Colon (tissue), 2 donors: ENCODE data around the gene GRK7.

Experiments
- FAIRE-seq: peaks from 2 replicates; lab custom pipeline; 2012; peaks lifted over from hg19 to GRCh38; lab: Jason Lieb, UNC
- donor health status: control.
- donor health status: control.

Gene GRK7, protein sequence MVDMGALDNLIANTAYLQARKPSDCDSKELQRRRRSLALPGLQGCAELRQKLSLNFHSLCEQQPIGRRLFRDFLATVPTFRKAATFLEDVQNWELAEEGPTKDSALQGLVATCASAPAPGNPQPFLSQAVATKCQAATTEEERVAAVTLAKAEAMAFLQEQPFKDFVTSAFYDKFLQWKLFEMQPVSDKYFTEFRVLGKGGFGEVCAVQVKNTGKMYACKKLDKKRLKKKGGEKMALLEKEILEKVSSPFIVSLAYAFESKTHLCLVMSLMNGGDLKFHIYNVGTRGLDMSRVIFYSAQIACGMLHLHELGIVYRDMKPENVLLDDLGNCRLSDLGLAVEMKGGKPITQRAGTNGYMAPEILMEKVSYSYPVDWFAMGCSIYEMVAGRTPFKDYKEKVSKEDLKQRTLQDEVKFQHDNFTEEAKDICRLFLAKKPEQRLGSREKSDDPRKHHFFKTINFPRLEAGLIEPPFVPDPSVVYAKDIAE (N-terminal part only)

DNA sequence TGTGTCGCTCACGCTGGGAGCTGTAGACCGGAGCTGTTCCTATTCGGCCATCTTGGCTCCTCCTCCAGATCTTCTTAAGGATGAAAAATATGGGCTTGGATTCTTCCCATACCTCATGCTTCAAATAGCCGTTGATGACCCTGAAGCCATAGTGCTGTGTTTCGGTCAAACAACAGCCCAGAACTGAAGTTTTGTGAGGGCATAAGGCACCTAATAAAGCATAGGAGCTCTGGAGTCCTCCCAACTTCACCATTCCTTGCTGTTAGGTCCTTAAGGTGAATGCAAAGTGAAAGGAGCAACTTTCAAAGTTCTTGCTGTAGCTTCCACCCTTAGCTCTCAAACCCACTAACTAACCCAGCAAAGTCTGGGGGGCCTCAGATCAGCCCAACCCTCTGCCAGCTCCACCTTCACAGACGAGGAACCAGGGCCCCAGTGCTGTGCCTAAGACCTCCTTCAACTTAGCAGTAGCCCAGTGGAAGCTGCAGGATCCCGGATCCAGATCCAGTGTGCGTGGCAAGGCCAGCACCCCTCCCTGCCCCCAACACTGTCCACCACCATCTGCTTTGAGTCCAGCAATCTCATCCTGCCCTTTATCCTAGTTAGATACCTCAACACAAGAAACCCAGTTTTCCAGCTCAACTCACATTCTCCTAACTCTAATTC lies at the start of gene GRK7:
TSS of gene GRK7 (plus strand) at position 321 of the 663 bp plus-strand sequence. CDS start 14,877 bp downstream, outside the sequence.
- FAIRE-seq, result no peak

DNA sequence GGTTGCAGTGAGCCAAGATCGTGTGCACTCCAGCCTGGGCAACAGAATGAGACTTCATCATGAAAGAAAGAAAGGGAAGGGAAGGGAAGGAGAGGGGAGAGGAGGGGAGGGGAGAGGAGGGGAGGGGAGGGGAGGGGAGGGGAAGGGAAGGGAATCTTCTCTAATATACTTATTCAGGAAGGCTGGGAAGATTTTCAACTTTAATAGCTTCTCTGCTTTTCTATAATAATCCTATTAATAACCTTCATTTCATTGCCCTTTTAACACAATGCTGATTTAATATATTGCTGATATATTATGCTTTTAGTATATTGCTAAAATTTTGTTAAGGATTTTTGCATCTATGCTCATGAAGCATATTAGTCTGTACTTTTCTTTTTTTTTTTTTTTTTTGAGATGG lies 48.5 kb upstream of the GRK7 start:
- no peak for FAIRE-seq

DNA sequence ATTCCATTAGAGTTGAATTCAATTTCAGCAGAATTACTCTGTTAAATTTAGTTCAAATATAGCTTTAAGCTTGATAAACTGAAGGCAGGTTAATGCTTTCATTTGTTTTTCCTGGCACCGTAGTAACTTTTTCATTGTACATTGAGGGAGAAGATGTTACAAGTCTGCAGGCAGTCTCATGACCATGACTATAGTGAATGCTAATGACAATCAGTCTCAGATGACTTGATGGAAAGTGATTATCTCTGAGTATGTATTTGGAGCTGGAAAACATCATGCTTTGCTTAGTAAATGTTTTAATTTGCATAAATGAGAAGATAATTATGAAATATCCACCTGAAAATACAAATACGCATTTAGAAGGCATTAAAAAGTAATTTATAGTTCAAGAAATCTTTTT lies 41.1 kb upstream of the GRK7 start:
- no peak for FAIRE-seq

DNA sequence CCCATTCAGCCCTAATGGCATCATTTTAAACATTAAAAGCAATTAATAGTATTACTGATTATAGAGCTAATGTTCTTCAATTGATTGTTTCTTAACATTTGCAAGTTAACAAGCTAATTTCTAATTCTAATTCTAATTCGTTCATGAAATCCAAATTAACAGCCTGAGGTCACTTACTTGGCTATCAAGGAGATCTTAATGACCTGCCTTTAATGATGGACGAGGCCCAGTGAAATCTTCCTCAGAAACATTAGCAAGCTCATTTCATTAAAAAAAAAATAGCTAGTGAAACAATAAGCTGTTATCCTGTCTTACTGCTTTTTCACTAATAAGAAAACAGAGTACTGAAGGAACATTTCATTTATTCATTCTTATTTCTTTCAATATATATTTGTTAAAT lies 40.6 kb upstream of the GRK7 start:
- no peak for FAIRE-seq

DNA sequence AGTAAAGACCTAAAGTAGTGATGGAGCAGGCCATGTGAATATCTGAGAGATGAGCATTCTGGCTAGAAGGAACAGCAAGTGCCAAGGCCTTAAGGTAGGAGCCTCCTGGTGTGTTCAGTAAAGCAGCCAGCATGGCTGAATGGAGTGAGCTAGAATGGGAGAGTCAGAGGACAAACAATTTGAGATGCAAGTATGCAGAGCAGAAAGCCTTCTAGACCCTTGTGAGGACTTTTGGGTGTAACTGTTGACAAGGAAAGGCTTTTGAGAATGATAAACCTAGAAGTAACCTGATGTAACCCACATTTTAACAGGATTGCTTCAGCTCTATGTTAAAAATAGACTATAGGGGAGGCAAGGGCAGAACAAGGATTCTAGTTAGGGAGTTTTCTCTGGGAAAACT lies 40.0 kb upstream of the GRK7 start:
- no peak for FAIRE-seq

DNA sequence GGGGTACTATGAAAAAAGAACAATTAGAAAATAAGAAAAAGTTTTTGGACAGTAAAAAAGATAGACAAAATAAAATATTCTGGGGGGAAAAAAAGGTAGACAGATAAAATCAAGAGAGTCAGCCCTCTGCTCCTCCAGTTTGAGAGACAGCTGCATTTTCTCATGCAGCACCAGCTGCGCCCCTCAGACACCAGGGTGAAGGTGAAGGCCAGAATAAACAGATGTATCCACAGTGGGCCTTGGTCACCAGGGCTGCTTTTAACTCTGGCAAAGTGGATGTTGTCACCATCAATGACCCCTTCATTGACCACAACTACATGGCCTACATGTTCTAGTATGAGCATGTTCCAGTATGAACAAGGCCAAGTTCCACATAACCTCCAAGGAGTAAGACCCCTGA lies 39.0 kb upstream of the GRK7 start:
- no peak for FAIRE-seq

DNA sequence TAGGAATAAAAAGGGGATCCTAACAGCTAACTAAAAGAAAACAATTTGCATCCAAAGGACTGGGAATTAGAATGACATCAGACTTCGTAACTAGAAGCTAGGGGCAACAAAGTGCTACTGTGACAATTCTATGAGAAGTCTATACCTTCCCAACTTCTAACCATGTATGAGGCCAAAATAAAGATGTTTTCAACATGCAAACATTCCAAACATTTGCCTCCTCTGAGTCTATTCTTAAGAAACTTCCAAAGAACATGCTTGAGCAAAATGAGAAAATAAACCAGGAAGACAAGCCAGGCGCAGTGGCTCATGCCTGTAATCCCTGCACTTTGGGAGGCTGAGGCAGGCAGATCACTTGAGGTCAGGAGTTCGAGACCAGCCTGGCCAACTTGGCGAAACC lies 38.2 kb upstream of the GRK7 start:
- FAIRE-seq, result no peak

DNA sequence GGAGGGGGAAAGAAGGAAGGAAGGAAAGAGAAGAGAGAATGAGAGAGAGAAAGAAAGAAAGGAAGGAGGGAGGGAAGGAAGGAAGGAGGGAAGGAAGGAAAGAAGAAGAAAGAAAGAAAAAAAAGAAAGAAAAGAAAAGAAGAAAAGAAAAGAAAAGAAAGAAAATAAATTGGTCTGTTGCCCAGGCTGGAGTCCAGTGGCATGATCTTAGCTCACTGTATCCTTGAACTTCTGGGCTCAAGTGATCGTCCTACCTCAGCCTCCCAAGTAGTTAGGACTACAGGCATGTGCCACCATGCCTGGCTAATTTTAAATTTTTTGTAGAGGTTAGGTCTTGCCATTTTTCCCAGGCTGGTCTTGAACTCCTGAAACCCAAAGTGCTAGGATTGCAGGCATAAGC lies 36.7 kb upstream of the GRK7 start:
- no peak for FAIRE-seq

DNA sequence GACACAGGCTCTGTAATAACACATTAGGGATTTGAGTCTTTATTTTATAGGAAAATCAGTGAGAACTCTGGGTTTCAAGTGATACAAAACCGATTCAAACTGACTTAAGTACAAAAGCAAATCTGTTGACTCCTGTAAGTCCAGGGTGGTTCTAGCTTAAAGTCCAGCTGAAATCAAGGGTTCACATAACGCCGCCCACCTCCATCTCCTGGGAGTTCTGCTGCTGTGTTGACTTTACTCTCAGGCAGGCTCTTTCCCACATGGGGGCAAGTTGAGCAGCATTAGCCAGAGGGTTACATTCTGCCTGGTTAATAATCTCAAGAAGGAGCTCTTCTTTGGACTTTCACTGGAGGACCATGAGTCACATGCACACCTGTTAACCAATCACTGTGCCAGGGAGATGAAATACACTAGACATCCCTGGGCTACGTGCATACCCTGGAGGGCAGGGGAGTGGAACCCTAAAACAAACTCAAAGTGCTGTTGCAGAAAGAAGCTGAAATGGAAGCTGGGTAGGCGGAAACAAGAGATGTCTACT lies 34.8 kb upstream of the GRK7 start:
- FAIRE-seq, result no peak

DNA sequence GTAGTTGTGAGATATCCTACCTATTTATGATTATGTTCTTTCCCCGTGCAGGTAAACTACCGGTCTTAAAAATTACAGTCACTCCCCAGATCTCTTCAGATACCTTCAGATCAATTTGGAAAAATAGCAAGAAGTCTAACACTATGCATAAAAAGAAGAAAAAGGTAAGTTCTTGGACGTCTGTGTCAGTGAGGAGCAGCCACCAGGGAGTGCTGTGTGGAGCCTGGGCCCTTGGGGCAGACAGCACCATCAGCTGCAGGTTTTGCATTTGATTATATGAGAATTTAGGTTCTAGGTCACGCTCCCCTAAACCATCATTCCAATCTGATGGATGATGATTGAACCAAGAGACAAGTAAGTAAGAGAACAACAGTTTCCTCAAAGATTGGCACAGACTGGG lies 34.0 kb upstream of the GRK7 start:
- FAIRE-seq, result no peak

DNA sequence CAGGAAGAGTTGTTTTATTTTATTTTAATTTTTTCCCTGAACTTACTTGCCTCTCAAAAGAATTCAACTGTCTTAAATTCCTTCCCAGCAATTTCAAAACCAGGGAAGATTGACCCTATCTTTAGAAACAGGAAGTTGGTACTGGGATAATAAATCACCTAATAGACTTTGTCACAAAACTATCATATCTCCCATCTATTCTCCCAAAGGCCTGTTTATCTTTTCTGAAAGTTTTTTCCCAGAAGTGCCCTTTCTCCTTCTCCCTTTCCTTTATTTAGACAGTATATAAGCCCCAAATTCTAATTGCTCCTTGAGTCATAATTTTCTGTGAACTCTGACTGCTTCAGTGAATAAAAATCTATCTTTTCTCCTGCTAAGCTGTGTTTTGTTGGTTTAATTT lies 28.0 kb upstream of the GRK7 start:
- FAIRE-seq, result no peak

DNA sequence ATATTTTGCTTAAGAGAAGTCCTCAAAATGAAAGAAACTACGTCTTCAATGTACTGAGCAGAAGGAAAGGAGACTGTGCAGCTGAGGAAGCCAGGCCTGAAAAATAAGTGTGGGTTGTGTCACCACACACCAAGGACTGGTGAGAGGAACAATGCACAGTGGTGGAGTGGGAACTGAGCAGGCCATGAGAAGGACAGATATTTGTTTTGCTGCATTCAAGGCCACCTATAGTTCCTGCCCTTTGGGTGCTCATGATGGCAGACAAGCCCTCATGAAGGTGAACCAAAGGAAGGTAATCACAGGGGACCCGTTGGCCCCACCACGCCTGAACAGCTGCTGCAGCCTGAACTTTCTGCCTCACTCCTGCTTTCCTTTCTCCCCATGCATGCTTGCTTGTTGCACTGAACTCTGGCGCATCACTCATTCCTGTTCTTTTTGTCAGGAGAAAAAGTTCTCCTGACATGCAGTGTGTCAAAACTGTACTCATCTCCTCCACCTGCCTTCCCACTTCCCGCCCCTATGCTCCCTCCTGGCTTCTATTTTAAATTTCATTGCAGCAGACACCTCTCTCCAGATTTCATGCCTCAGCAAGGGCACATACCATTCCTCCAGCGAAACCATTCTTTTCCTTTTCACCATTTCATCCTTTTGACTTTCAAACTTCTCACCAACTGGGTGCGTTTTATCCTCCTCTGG lies 27.3 kb upstream of the GRK7 start:
- FAIRE-seq, result no peak

DNA sequence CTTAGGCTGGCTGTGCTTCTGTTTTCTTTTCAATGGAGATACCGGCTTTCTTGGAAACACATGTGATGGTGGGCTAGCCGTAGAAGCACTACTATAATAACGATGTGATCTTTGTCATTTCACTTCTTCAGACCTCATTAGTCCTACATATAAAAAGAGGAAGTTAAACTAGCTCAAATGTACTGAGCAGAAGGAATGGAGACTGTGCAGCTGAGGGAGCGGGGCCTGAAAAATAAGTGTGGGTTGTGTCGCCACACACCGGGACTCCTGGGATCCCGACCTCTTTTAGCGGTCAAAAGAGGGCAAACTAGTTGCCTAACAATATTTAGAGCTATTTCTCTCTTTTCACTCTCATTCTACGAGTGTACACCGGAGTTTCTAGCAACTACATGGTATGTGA lies 26.1 kb upstream of the GRK7 start:
- no peak for FAIRE-seq

DNA sequence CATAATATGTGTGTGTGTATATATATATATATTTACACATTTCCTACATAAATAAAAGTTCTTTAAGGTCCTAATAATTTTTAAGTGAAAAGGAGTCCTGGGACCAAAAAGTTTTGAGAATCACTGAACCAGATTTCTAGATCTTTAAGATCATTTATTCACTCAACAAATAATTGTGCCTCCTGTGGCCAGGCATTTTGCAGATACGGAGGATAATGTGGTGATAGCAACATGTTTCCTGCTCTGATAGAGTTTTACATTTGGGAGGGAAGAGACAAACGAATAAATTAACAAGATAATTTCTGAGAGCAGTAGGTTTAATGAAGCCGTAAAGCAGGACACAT lies 25.6 kb upstream of the GRK7 start:
- no peak for FAIRE-seq

DNA sequence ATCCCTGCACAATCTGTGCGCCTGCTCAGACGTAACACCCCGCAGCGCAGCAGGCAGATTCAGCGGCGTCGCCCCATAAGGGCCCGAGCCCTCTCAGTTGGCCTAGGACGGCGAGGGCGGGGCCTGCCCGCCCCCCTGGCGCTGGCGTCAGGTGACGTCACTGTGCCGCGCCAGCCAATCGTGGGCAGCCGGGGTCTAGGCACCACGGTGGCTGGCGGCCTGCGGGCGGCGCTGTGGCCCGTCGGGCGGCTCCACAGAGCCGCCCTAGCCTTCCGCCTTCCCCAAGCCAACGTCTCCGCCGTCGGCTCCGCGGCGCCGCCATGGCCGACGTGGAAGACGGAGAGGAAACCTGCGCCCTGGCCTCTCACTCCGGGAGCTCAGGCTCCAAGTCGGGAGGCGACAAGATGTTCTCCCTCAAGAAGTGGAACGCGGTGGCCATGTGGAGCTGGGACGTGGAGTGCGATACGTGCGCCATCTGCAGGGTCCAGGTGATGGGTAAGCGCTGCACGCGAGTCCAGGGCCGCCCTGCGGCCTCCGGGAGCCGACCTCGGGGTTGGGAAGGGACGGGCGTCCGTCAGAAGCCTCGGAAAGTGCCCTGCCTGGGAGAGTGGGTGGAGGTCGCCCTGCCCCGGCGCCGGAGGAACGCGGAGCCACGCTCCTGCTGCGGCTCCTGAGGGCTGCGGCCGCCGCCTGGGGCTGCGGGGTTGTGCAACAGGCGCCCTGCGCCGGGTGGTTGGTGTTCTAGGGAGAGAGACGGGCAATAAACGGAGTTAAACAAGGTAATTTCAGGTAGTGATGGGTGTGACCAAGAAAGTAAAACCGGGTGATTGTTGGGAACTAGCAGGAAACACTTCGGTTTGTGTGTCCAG lies 25.0 kb upstream of the GRK7 start, which contains the start of gene RNF7:
TSS of gene RNF7 (plus strand) at position 277 of the 869 bp plus-strand sequence. CDS start at position 321, 44 bp downstream.
- FAIRE-seq, result no peak

DNA sequence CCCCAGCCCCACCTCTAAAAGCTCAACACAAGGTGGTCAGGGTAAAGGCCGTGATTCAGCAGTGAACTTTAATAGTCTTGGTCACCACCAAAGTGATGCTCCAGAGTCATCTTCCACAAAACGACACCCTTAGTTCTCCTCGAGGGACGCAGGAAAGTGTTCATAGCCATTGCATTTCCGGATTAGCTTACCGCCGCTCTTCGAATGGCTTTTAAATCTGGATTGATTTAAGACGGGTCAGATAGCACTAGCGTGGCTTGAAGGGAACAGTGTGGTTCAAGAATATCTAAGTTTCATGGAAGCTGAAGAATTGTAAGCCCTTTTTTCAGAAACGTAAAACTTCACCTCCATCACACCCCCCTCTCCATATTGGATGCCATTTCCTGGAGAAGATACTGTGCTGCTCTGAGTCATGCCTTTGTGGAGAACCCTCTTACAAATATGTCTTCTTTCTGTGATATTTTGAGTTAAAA lies 24.3 kb upstream of the GRK7 start:
- FAIRE-seq, result no peak

DNA sequence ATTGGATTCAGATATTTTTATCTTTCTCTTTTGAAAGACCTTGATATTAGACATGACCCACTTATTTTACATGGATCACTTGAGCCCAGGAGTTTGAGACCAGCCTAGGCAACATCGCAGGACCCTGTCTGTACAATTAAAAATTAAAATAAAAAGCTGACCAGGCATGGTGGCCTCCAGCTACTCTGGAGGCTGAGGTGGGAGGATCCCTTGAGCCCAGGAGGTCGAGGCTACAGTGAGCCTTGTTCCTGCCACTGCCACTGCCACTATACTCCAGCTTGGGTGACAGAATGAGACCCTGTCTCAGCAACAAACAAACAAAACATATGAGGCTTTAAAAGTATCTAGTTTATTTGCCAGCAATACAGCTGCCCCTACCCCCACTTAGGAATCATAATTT lies 23.5 kb upstream of the GRK7 start:
- FAIRE-seq, result no peak

DNA sequence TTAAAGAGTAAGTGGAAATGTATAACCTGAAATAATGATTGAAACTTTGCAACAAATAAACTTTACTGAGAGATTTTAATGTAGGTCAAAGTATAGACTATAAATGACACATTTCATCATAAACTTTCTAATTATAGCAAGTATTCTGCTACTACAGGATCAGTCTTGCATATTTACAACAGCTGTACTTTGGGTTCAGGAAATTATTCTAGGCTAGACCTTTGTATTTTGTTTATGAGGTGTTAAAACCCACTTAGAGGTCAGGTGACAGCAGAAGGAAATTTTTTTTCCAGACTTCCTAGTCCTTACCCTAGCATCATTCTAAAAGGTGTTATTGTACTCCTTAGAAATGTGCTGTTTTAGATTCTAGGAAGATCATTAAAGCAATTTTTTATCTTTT lies 22.9 kb upstream of the GRK7 start:
- peak; percentile 95 for FAIRE-seq

DNA sequence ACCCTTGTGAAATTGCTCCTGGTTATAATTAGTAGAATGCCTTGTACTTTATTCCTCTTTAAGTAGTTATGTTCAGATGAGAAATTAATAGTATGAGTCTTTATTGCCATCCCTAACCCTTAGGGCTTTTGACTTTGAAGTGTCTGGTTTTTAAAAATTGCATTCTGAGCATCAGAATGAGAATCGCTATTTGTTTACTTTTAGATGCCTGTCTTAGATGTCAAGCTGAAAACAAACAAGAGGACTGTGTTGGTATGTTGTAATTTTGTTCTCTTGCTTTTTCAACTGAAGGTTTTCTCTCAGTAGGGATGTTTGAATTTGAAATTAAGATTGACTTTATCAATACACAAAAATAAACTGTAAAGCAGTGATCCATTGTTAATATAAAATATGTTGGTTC lies 19.9 kb upstream of the GRK7 start:
- FAIRE-seq, result no peak

DNA sequence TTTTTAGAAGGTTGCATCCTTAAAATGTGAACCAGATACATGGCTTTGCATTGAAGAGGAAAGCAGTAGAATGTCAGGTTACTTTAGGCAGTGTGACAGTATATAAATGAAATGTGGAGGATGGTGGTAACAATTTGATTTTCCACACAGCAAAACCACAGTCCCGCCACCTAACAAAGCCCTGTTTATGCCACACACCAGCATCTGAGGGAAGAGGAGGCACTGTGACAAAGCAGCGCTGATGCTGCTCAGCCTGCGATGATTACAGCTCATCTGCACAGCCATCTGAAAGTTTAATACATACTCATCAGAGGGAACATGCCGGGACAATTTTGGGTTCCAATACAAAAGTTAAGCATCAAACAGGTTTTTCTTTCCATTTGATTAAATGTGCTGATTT lies 16.2 kb upstream of the GRK7 start:
- FAIRE-seq, result no peak

DNA sequence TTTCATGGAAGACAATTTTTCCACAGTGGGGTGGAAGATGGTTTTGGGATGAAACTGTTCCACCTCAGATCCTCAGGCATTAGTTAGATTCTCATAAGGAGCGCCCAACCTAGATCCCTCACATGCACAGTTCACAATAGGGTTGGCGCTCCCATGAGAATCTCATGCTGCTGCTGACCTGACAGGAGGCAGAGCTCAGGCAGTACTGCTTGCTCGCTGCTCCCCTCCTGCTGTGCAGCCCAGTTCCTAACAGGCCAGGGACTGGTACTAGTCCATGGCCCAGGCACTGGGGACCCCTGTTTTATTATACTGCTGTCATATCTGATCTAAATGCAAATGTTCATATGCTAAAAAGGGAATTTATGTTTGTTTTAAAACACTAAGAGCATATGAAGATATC lies 9.8 kb upstream of the GRK7 start:
- FAIRE-seq, result no peak

DNA sequence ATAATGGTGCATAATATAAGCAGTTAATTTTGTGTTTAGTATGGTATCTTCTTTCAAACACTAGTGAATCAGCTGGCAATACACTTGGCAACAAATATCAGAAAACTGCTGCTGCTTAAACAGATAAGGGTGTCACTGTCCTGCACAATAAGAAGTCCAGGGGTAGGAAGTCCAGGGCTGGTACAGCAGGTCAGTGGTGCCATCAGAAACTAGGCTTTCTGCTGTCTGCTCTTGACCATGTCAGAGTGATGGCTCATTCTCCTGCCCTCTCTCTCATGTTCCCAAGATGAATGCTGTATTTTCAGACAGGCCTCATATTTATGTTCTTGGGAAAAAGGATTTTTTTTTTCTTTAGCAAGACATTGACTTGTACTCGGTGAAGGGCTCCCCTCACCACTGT lies 9.2 kb upstream of the GRK7 start:
- FAIRE-seq, result no peak
